ENCODE measurements around the gene TEX14.

TEX14 gene

DNA sequence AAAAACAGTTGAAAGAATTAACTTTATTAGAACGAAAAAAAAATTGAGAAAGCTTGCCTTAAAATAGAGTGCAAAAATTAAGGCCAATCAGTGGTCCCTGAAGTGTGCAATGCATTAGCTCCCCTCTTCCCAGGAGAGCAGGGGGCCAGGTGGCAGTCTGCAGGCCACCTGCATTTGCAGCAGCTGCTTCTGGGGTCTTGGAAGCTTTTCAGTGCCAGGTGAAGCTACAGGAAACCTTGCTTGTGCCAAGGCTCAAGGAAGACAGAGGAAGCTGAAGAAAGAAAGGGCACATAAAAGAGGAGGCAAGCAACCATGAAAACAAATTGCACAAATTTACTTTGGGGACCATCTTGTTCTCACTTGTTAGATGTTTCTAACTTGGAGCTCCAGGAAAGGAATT is 126.9 kb downstream of the TEX14 start:
- no peak for ATAC-seq (ENCODE audit: insufficient read depth, low read depth)
- Histone ChIP-seq H3K27ac (ENCODE audit: low read length) (no peak overlapping the region), H3K4me2 (ENCODE audit: insufficient read depth, low read length) (no peak overlapping the region), H3K36me3 (ENCODE audit: insufficient read depth, low read length) (no peaks in the 10 kb centered on the region), H3K27me3 (ENCODE audit: insufficient read depth, low read length, poor library complexity) (peaks cover 40% of the 10 kb centered on the region), H4K20me1 (ENCODE audit: insufficient read depth, low read length) (no peaks in the 10 kb centered on the region), H3K9me3 (ENCODE audit: insufficient read depth, low read length, severe bottlenecking) (no peaks in the 10 kb centered on the region), H3K9ac (ENCODE audit: low read depth, low read length) (no peak overlapping the region), H3K79me2 (ENCODE audit: insufficient read depth, low read length) (no peaks in the 10 kb centered on the region), H3K4me3 (ENCODE audit: low read depth in 1 of 2, low read length in 2 of 2) (no peak overlapping the region), H3K4me1 (ENCODE audit: insufficient read depth, low read length) (no peaks in the 10 kb centered on the region), H2AFZ (ENCODE audit: low read depth, low read length) (no peak overlapping the region)
- TF ChIP-seq, protein P1, sequence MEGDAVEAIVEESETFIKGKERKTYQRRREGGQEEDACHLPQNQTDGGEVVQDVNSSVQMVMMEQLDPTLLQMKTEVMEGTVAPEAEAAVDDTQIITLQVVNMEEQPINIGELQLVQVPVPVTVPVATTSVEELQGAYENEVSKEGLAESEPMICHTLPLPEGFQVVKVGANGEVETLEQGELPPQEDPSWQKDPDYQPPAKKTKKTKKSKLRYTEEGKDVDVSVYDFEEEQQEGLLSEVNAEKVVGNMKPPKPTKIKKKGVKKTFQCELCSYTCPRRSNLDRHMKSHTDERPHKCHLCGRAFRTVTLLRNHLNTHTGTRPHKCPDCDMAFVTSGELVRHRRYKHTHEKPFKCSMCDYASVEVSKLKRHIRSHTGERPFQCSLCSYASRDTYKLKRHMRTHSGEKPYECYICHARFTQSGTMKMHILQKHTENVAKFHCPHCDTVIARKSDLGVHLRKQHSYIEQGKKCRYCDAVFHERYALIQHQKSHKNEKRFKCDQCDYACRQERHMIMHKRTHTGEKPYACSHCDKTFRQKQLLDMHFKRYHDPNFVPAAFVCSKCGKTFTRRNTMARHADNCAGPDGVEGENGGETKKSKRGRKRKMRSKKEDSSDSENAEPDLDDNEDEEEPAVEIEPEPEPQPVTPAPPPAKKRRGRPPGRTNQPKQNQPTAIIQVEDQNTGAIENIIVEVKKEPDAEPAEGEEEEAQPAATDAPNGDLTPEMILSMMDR (IDR thresholded peaks at IDR 0.05; ENCODE audit: borderline replicate concordance, extremely low read depth, low read length, poor library complexity, severe bottlenecking), result no peak
- no peak for TF ChIP-seq EZH2 (IDR thresholded peaks at IDR 0.05; ENCODE audit: borderline replicate concordance, low read depth, low read length, severe bottlenecking)
- no peak for DNase-seq

DNA sequence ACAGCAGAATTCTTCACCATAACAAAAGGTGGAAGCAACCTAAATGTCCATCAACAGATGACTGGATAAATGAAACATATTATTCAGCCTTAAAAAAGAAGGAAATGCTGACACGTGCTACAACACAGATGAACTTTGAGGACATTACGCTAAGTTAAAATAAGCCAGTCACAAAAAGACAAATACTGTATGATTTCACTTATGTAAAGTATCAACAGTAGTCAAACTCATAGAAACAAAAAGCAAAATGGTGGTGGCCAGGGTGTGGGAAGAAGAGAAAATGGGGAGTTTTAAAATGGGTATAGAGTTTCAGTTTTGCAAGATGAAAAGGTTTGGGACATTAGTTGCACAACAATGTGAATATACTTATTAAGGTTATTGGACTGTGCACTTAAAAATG is 127.6 kb downstream of the TEX14 start:
- Histone ChIP-seq H2AFZ (ENCODE audit: low read depth, low read length) (no peak overlapping the region), H3K9ac (ENCODE audit: low read depth, low read length) (no peak overlapping the region), H3K4me1 (ENCODE audit: insufficient read depth, low read length) (no peaks in the 10 kb centered on the region), H3K27me3 (ENCODE audit: insufficient read depth, low read length, poor library complexity) (peaks cover 43% of the 10 kb centered on the region), H3K27ac (ENCODE audit: low read length) (no peak overlapping the region), H3K79me2 (ENCODE audit: insufficient read depth, low read length) (no peaks in the 10 kb centered on the region), H3K4me3 (ENCODE audit: low read depth in 1 of 2, low read length in 2 of 2) (no peak overlapping the region), H3K9me3 (ENCODE audit: insufficient read depth, low read length, severe bottlenecking) (no peaks in the 10 kb centered on the region), H3K36me3 (ENCODE audit: insufficient read depth, low read length) (no peaks in the 10 kb centered on the region), H3K4me2 (ENCODE audit: insufficient read depth, low read length) (no peak overlapping the region), H4K20me1 (ENCODE audit: insufficient read depth, low read length) (no peaks in the 10 kb centered on the region)
- DNase-seq (no peak), ATAC-seq (ENCODE audit: insufficient read depth, low read depth) (no peak)
- TF ChIP-seq EZH2 (IDR thresholded peaks at IDR 0.05; ENCODE audit: borderline replicate concordance, low read depth, low read length, severe bottlenecking), result no peak
- TF ChIP-seq, protein P1 (IDR thresholded peaks at IDR 0.05; ENCODE audit: borderline replicate concordance, extremely low read depth, low read length, poor library complexity, severe bottlenecking), result no peak

GRCh38 chr17:58560511-58560910 is 131.3 kb downstream of the TEX14 start:
- H3K27ac ChIP-seq (ENCODE audit: low read length), result no peak overlapping the region
- ATAC-seq (ENCODE audit: insufficient read depth, low read depth) (no peak), DNase-seq (no peak)
- no peaks in the 10 kb centered on the region for H4K20me1 ChIP-seq (ENCODE audit: insufficient read depth, low read length)
- TF ChIP-seq, protein P1 (IDR thresholded peaks at IDR 0.05; ENCODE audit: borderline replicate concordance, extremely low read depth, low read length, poor library complexity, severe bottlenecking), result no peak
- no peak for TF ChIP-seq EZH2 (IDR thresholded peaks at IDR 0.05; ENCODE audit: borderline replicate concordance, low read depth, low read length, severe bottlenecking)
- no peaks in the 10 kb centered on the region for H3K4me1 ChIP-seq (ENCODE audit: insufficient read depth, low read length)
- no peaks in the 10 kb centered on the region for H3K36me3 ChIP-seq (ENCODE audit: insufficient read depth, low read length)
- H3K79me2 ChIP-seq (ENCODE audit: insufficient read depth, low read length), result no peaks in the 10 kb centered on the region
- no peak overlapping the region for H3K4me3 ChIP-seq (ENCODE audit: low read depth in 1 of 2, low read length in 2 of 2)
- H3K27me3 ChIP-seq (ENCODE audit: insufficient read depth, low read length, poor library complexity), result peaks cover 34% of the 10 kb centered on the region
- H3K9ac ChIP-seq (ENCODE audit: low read depth, low read length), result no peak overlapping the region
- H2AFZ ChIP-seq (ENCODE audit: low read depth, low read length), result no peak overlapping the region
- no peak overlapping the region for H3K4me2 ChIP-seq (ENCODE audit: insufficient read depth, low read length)
- H3K9me3 ChIP-seq (ENCODE audit: insufficient read depth, low read length, severe bottlenecking), result no peaks in the 10 kb centered on the region

- H2AFZ ChIP-seq (ENCODE audit: low read depth, low read length), result no peak overlapping the region
- no peaks in the 10 kb centered on the region for H4K20me1 ChIP-seq (ENCODE audit: insufficient read depth, low read length)
- H3K27me3 ChIP-seq (ENCODE audit: insufficient read depth, low read length, poor library complexity), result peaks cover 29% of the 10 kb centered on the region
- H3K79me2 ChIP-seq (ENCODE audit: insufficient read depth, low read length), result no peaks in the 10 kb centered on the region
- TF ChIP-seq, protein P1 (IDR thresholded peaks at IDR 0.05; ENCODE audit: borderline replicate concordance, extremely low read depth, low read length, poor library complexity, severe bottlenecking), result no peak
- DNase-seq, result no peak
- no peaks in the 10 kb centered on the region for H3K36me3 ChIP-seq (ENCODE audit: insufficient read depth, low read length)
- H3K4me1 ChIP-seq (ENCODE audit: insufficient read depth, low read length), result no peaks in the 10 kb centered on the region
- ATAC-seq (ENCODE audit: insufficient read depth, low read depth), result no peak
- H3K9me3 ChIP-seq (ENCODE audit: insufficient read depth, low read length, severe bottlenecking), result no peaks in the 10 kb centered on the region
- no peak overlapping the region for H3K9ac ChIP-seq (ENCODE audit: low read depth, low read length)
- H3K4me3 ChIP-seq (ENCODE audit: low read depth in 1 of 2, low read length in 2 of 2), result no peak overlapping the region
- no peak overlapping the region for H3K27ac ChIP-seq (ENCODE audit: low read length)
- no peak overlapping the region for H3K4me2 ChIP-seq (ENCODE audit: insufficient read depth, low read length)
Measured at GRCh38 chr17:58557981-58558380, 133.9 kb downstream of the TEX14 start.

Data from DND-41 (cell line).